ENCODE data around the gene RSPO4.

DNA sequence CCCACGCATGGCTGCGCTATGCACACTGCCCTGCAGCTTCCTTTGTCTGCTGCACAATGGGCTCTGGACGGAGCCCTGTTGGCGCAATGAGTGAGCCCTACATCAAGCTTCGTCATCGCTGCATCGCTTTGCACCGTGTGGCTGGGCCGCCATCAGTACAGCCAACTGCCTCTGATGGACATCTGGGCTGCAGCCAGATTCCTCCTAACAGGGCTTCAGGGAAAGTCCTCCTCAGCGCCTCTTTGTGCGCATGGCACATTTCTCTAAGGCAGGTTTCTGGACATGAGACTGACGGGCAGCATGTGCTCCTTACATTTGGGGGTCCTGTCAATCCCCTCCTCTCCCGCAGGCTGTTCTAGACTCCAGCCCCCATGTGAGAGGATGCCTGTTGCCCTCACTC is 56.3 kb downstream of the RSPO4 start:
- TF ChIP-seq RAD21 (IDR thresholded peaks at IDR 0.05; ENCODE audit: low read depth) (no peak), REST (IDR thresholded peaks at IDR 0.05; ENCODE audit: low read depth) (no peak), CEBPB (IDR thresholded peaks at IDR 0.05) (no peak), NFIC (IDR thresholded peaks at IDR 0.05) (no peak), TAF1 (IDR thresholded peaks at IDR 0.05; ENCODE audit: low read depth) (no peak)
- TF ChIP-seq, protein P1, sequence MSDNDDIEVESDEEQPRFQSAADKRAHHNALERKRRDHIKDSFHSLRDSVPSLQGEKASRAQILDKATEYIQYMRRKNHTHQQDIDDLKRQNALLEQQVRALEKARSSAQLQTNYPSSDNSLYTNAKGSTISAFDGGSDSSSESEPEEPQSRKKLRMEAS (IDR thresholded peaks at IDR 0.05): no peak

All from Ishikawa (cell line).